OCI-LY3 (cell line): ENCODE data around the gene UQCRC1.

Experiments used
- EZH2phosphoT487 ChIP-seq: fragments of 200-600 bp; shearing (Covaris generic); IDR thresholded peaks from 2 replicates; pipeline ENCODE4 v1.6.1; 2018; ENCODE audit warnings: antibody characterized with exemption, mixed run types, low read depth
- TF ChIP-seq, protein P1 (sequence below): fragments of 200-600, 300-600 bp; sonication (generic); IDR thresholded peaks from 2 replicates; pipeline ENCODE4 v1.5.1; 2014; ENCODE audit warnings: antibody characterized with exemption, low read length, low read depth

GRCh38 chr3:48631516-48632448 lies 22.3 kb upstream of the UQCRC1 start:
- TF ChIP-seq, protein P1, sequence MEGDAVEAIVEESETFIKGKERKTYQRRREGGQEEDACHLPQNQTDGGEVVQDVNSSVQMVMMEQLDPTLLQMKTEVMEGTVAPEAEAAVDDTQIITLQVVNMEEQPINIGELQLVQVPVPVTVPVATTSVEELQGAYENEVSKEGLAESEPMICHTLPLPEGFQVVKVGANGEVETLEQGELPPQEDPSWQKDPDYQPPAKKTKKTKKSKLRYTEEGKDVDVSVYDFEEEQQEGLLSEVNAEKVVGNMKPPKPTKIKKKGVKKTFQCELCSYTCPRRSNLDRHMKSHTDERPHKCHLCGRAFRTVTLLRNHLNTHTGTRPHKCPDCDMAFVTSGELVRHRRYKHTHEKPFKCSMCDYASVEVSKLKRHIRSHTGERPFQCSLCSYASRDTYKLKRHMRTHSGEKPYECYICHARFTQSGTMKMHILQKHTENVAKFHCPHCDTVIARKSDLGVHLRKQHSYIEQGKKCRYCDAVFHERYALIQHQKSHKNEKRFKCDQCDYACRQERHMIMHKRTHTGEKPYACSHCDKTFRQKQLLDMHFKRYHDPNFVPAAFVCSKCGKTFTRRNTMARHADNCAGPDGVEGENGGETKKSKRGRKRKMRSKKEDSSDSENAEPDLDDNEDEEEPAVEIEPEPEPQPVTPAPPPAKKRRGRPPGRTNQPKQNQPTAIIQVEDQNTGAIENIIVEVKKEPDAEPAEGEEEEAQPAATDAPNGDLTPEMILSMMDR, result no peak
- no peak for TF ChIP-seq EZH2phosphoT487
